NCI-H345 treated with DMSO at 0.1 percent for 48 hours (cell line): Measurements from ENCODE around the gene KDM4B.
"Not testable (repeated sequence)": the region's sequence is repeated elsewhere in the genome, so short reads cannot be mapped to it uniquely, and the experiment has no call there.

Source experiments
- DNase-seq: peaks from one replicate; lab custom pipeline; 2025; ENCODE audit not compliant: unreplicated experiment; lab: John Stamatoyannopoulos, UW

KDM4B gene

GRCh38 chr19:4967738-4968461 is 1.0 kb upstream of the KDM4B start:
- no peak for DNase-seq

- no peak for DNase-seq
Observed at GRCh38 chr19:4969292-4969771, 419 bp downstream of the KDM4B start.

- DNase-seq: no peak
Observed at GRCh38 chr19:4969772-4970531, 1.0 kb downstream of the KDM4B start.

GRCh38 chr19:4970558-4971423 is 1.9 kb downstream of the KDM4B start:
- DNase-seq: peak; percentile 38

- no peak for DNase-seq
Observed at GRCh38 chr19:4971424-4971793, 2.5 kb downstream of the KDM4B start.

GRCh38 chr19:4971816-4972495 is 3.0 kb downstream of the KDM4B start:
- no peak for DNase-seq

- no peak for DNase-seq
Observed at GRCh38 chr19:4972509-4973230, 3.8 kb downstream of the KDM4B start.

- no peak for DNase-seq
Observed at GRCh38 chr19:4974880-4975469, 6.1 kb downstream of the KDM4B start.

GRCh38 chr19:4975601-4976000 is 6.7 kb downstream of the KDM4B start:
- not testable (repeated sequence) for DNase-seq

- DNase-seq: no peak
Observed at GRCh38 chr19:4976401-4977298, 7.7 kb downstream of the KDM4B start.

GRCh38 chr19:4977299-4978174 is 8.6 kb downstream of the KDM4B start:
- no peak for DNase-seq

GRCh38 chr19:4979211-4979807 is 10.4 kb downstream of the KDM4B start:
- no peak for DNase-seq

- no peak for DNase-seq
Observed at GRCh38 chr19:4980067-4980466, 11.2 kb downstream of the KDM4B start.

GRCh38 chr19:4980838-4981680 is 12.1 kb downstream of the KDM4B start:
- DNase-seq: peak; percentile 49

- DNase-seq: peak; percentile 95
Observed at GRCh38 chr19:4981681-4981958, 12.7 kb downstream of the KDM4B start.

- DNase-seq: no peak
Observed at GRCh38 chr19:4983346-4984105, 14.6 kb downstream of the KDM4B start.
